ENCODE results near the gene SUMO3.

The SUMO3 gene

GRCh38 chr21:44854664-44855446, 37.0 kb upstream of the SUMO3 start:
- DNase-seq (ENCODE audit: insufficient read length), result no peak

GRCh38 chr21:44854391-44854663, 36.5 kb upstream of the SUMO3 start:
- TF ChIP-seq POLR2A (IDR thresholded peaks at IDR 0.05; ENCODE audit: low read depth, low read length) (no peak), TAF1 (IDR thresholded peaks at IDR 0.05; ENCODE audit: borderline replicate concordance, low read depth, low read length) (no peak), POLR2AphosphoS5 (IDR thresholded peaks at IDR 0.05; ENCODE audit: low read depth, low read length) (no peak)
- no peak for FAIRE-seq
- no peak for DNase-seq (ENCODE audit: insufficient read length)

More at GRCh38 chr21:44854664-44855446, 37.0 kb upstream of the SUMO3 start:
- TF ChIP-seq TAF1 (IDR thresholded peaks at IDR 0.05; ENCODE audit: borderline replicate concordance, low read depth, low read length) (no peak), POLR2AphosphoS5 (IDR thresholded peaks at IDR 0.05; ENCODE audit: low read depth, low read length) (no peak), POLR2A (IDR thresholded peaks at IDR 0.05; ENCODE audit: low read depth, low read length) (no peak)
- no peak for FAIRE-seq

GRCh38 chr21:44853601-44854390, 35.9 kb upstream of the SUMO3 start:
- TF ChIP-seq TAF1 (IDR thresholded peaks at IDR 0.05; ENCODE audit: borderline replicate concordance, low read depth, low read length), result no peak
- TF ChIP-seq POLR2AphosphoS5 (IDR thresholded peaks at IDR 0.05; ENCODE audit: low read depth, low read length), result no peak
- TF ChIP-seq POLR2A (IDR thresholded peaks at IDR 0.05; ENCODE audit: low read depth, low read length), result no peak
- FAIRE-seq, result no peak
- DNase-seq (ENCODE audit: insufficient read length), result no peak

- DNase-seq (ENCODE audit: insufficient read length), result no peak
- TF ChIP-seq POLR2A (IDR thresholded peaks at IDR 0.05; ENCODE audit: low read depth, low read length) (no peak), POLR2AphosphoS5 (IDR thresholded peaks at IDR 0.05; ENCODE audit: low read depth, low read length) (no peak), TAF1 (IDR thresholded peaks at IDR 0.05; ENCODE audit: borderline replicate concordance, low read depth, low read length) (no peak)
- no peak for FAIRE-seq
These were observed 33.2 kb upstream of the SUMO3 start for GRCh38 chr21:44850905-44851657.

- TF ChIP-seq POLR2A (IDR thresholded peaks at IDR 0.05; ENCODE audit: low read depth, low read length) (no peak), POLR2AphosphoS5 (IDR thresholded peaks at IDR 0.05; ENCODE audit: low read depth, low read length) (no peak), TAF1 (IDR thresholded peaks at IDR 0.05; ENCODE audit: borderline replicate concordance, low read depth, low read length) (no peak)
- DNase-seq (ENCODE audit: insufficient read length), result no peak
- FAIRE-seq, result no peak
These were observed 32.4 kb upstream of the SUMO3 start for GRCh38 chr21:44850208-44850800.

GRCh38 chr21:44849616-44850130, 31.8 kb upstream of the SUMO3 start:
- TF ChIP-seq POLR2A (IDR thresholded peaks at IDR 0.05; ENCODE audit: low read depth, low read length) (no peak), POLR2AphosphoS5 (IDR thresholded peaks at IDR 0.05; ENCODE audit: low read depth, low read length) (no peak), TAF1 (IDR thresholded peaks at IDR 0.05; ENCODE audit: borderline replicate concordance, low read depth, low read length) (no peak)
- no peak for FAIRE-seq
- DNase-seq (ENCODE audit: insufficient read length), result no peak

- DNase-seq (ENCODE audit: insufficient read length) (no peak), FAIRE-seq (no peak)
- no peak for TF ChIP-seq POLR2A (IDR thresholded peaks at IDR 0.05; ENCODE audit: low read depth, low read length)
- no peak for TF ChIP-seq POLR2AphosphoS5 (IDR thresholded peaks at IDR 0.05; ENCODE audit: low read depth, low read length)
- TF ChIP-seq TAF1 (IDR thresholded peaks at IDR 0.05; ENCODE audit: borderline replicate concordance, low read depth, low read length), result no peak
These were observed 31.1 kb upstream of the SUMO3 start for GRCh38 chr21:44848821-44849521.

GRCh38 chr21:44847261-44848056, 29.6 kb upstream of the SUMO3 start:
- FAIRE-seq, result no peak

GRCh38 chr21:44846485-44847260, 28.8 kb upstream of the SUMO3 start:
- FAIRE-seq (no peak), DNase-seq (ENCODE audit: insufficient read length) (no peak)
- TF ChIP-seq POLR2A (IDR thresholded peaks at IDR 0.05; ENCODE audit: low read depth, low read length), result no peak
- TF ChIP-seq POLR2AphosphoS5 (IDR thresholded peaks at IDR 0.05; ENCODE audit: low read depth, low read length), result no peak
- TF ChIP-seq TAF1 (IDR thresholded peaks at IDR 0.05; ENCODE audit: borderline replicate concordance, low read depth, low read length), result no peak

More at GRCh38 chr21:44847261-44848056, 29.6 kb upstream of the SUMO3 start:
- no peak for DNase-seq (ENCODE audit: insufficient read length)
- no peak for TF ChIP-seq POLR2A (IDR thresholded peaks at IDR 0.05; ENCODE audit: low read depth, low read length)
- TF ChIP-seq TAF1 (IDR thresholded peaks at IDR 0.05; ENCODE audit: borderline replicate concordance, low read depth, low read length), result no peak
- TF ChIP-seq POLR2AphosphoS5 (IDR thresholded peaks at IDR 0.05; ENCODE audit: low read depth, low read length), result no peak
